GM19467 (cell line): ENCODE results near the gene SART1.

Source experiments
- ATAC-seq: cut with Tn5 transposase; IDR thresholded peaks from one replicate; pipeline ENCODE4 v1.9.1; 2021; ENCODE audit warnings: mild to moderate bottlenecking, moderate library complexity; ENCODE audit not compliant: unreplicated experiment

SART1 gene

GRCh38 chr11:65965986-65966762, 4.6 kb downstream of the SART1 start:
- ATAC-seq = no peak

GRCh38 chr11:65967329-65967934, 5.9 kb downstream of the SART1 start:
- ATAC-seq = no peak

DNA sequence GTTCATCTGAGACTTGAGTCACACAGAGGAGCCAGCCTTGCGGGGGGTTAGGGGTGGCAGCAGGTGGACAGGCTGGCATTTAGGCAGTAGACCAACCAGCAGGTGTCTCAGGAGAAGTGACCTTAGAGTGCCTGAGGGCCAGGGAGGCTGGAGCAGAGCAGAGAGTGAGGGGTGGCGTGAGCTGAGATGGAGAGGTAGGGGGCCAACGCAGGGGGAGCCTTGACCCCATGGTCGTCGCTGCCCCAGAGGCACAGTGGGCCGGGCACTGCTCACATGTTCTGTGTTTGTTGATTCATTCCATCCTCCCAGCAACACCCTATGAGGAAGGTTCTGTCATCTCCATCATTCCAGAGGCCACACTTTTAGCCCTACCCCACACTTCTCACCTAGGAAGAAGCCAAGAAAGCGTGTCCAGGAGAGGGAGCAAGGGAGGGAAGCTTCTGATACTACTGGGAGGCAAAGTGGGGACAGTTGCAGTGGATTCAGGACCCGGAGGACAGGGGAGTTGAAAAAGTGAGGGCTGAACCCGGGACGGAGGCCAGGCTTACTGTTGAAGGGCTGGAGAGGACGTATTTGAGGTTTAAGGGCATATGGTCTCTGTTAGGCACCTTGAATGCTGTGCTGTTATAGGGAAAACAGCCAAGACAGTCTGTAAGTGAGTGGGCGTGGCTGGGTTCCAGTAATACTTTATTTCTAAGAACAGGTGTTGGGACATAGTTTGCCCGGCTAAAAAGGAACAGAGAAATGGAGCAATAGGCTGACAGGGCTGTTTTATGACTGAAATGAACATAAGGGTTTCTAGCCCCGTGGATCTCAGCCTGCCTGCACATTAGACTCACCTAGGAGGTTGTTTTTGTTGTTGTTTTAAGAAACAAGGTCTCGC, 7.3 kb downstream of the SART1 start:
- no peak for ATAC-seq

DNA sequence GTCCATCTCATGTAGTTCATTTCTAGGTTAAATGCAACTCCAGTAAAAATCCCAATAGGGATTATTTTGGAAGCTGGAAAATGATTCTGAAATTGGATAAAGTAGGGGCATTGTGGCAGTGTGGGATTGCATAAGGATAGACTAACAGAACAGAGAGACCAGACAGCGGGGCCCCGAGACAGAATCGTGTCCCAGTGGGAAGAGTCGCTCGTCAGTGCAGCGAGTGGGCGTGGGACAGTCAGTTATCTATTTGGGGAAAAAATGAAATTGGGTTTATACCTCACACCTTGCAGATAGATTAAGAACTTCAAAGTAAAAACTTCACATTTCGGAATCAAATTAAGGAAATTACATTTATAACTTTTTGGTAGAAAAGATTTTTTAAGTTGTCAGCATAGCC, 10.6 kb downstream of the SART1 start:
- no peak for ATAC-seq

DNA sequence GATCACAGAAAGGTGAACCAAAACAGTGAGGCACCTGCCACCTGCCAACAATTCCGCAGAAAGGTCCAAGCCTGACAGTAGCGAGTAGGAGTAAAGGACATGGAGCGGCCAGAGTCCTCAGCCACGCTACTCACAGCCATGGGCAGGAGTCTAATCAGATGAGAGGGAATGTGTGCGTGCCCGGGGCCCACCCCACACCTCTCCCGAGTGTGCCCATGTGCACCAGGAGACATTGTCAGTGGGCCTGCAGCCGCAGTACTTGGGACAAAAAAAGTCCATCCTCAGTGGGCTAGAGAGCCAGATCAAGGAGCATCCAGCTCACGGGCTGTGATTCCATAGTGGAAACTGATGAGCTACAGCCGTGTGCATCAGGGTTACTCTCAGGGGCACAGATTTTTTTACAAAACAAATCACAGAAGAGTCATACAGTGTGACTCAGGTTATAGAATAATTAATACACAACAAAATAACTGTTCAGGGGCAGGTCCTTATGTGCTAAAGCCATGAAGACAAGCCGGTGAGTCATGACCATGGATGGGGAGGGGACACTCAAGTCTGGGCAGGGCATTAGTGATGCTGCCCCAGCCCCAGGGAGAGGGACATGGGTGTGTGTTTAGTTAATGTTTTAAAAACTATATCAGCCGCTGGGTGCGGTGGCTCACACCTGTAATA, 12.0 kb downstream of the SART1 start:
- ATAC-seq = no peak

- no peak for ATAC-seq
Observed at GRCh38 chr11:65975771-65976170, 14.2 kb downstream of the SART1 start.

- ATAC-seq = no peak
Observed at GRCh38 chr11:65976216-65977176, 15.0 kb downstream of the SART1 start.

- no peak for ATAC-seq
Observed at GRCh38 chr11:65977621-65978390, 16.3 kb downstream of the SART1 start.

GRCh38 chr11:65978391-65979238, 17.1 kb downstream of the SART1 start:
- no peak for ATAC-seq

DNA sequence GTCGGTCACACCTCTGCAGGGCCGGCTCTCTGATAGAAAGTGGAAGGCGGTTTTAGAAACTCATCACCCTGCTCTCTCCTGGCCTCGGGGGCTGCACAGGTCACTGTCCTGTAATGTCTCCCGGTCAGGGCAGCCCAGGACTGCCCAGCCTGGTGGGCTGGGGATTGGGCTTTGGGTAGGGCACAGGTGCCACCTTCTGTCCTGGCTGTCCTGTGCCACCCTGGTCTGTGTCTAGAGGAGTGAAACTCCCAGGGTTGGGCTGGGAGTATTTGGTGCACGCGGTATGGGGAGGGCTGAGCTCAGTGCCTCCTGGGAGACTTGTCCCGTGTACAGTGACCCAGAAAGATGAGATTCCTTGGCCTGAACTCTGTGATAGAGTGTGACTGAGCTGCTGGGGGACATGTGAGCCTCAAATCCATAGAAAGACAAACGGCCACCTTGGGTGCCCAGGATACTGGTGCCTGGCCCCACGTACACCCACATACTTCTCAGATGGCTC, 17.8 kb downstream of the SART1 start:
- ATAC-seq = no peak

- no peak for ATAC-seq
Observed at GRCh38 chr11:65981101-65981740, 19.7 kb downstream of the SART1 start.

- no peak for ATAC-seq
Observed at GRCh38 chr11:65981972-65982823, 20.7 kb downstream of the SART1 start.

DNA sequence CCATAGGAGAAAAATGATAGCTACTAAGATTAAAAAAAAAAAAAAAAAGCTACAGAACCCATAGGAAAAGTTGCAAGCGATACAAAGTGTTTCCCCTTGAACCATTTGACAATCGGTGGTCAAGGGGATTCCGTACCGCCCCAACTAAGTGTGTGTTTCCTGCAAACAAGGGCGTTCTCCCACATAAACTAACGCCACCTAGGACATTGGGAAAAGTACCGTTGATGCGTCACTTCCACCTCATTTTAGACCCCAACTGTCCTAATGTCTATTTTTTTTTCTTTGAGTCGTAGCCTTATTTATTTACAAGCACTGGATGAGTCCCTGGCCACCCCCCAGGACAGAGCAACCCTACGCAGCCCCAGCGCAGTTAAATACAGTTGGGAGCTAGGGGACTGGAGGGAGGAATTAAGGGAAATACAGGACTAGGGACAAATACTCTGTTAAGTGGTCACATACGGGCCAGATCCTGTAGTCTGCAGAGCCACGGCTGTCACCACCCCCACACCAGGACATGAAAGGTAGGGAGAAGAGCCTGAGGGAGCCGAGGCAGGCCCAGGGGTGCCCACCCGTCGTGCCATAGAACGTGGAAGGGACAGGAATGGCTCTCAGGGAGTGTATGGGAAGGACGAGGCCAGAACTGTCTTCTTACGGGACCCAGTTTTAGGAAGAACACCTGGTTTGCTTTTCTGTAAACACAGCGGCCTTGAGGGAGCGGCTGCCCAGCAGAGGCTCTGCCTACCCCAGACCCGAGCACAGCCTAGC, 21.5 kb downstream of the SART1 start:
- no peak for ATAC-seq

GRCh38 chr11:65983589-65983987, 22.1 kb downstream of the SART1 start:
- ATAC-seq = no peak

GRCh38 chr11:65987336-65987735, 25.8 kb downstream of the SART1 start:
- no peak for ATAC-seq
